ENCODE measurements around the gene APRT.

- no peak for TF ChIP-seq EZH2phosphoT487 (IDR thresholded peaks at IDR 0.05)
- TF ChIP-seq CTCF (IDR thresholded peaks at IDR 0.05): no peak
- no peak for TF ChIP-seq EZH2 (IDR thresholded peaks at IDR 0.05)
These were observed 34.1 kb downstream of the APRT start for GRCh38 chr16:88777471-88778270.

Data from neural progenitor cell (in vitro differentiated cells).